Measurements from ENCODE around the gene BOLL. TPM values are rescaled to one million over a fixed set of nuclear protein-coding genes. Genes with fewer than 3 reads are reported as not detected.

The BOLL gene
- total RNA-seq, 1 experiment from 2014 or later = not detected

GRCh38 chr2:197777823-197778407 lies 7.2 kb downstream of the BOLL start:
- intact Hi-C loops (cut with micrococcal nuclease; ENCODE audit: unreplicated experiment) = loop anchor here (5.0 kb wide), 2 partner anchors 71 to 666 kb away; partner anchors contain the start of gene MARS2
- no TSS peak for BruUV-seq (replicated peaks)

DNA sequence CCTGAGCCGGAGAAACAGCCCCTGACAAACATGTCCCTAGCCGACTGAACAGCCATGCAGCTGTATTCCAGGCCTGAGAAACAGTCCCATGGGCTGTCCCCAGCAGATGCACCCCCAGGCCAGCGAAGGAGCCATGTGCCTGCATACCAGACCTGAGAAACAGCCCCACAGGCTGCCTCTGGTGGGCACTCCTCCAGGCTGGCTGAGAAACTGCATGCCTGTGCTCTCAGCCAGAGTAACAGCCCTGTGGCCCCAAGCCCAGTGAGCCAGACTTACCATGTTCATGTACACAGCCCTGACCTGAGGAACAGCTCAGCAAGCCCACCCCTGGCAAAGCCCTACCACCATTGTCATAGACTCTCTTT lies 24.8 kb downstream of the BOLL start:
- Histone ChIP-seq H3K4me3 (no peak overlapping the region), H2AFZ (no peak overlapping the region), H3K27me3 (ENCODE audit: insufficient read depth, low read depth) (no peaks in the 10 kb centered on the region), H3K27ac (no peak overlapping the region), H3K9me2 (ENCODE audit: insufficient read depth) (no peaks in the 10 kb centered on the region), H3F3A (ENCODE audit: insufficient read depth, low read depth) (no peaks in the 10 kb centered on the region), H3K4me1 (replicated peaks; ENCODE audit: insufficient read depth) (no peaks in the 10 kb centered on the region), H3K4me2 (no peak overlapping the region), H3K36me3 (ENCODE audit: low read depth) (no peaks in the 10 kb centered on the region), H3K79me2 (ENCODE audit: low read depth) (no peaks in the 10 kb centered on the region), H3K9me3 (ENCODE audit: insufficient read depth, low read depth) (no peaks in the 10 kb centered on the region), H4K20me1 (ENCODE audit: insufficient read depth) (no peaks in the 10 kb centered on the region)
- TF ChIP-seq, protein P1, sequence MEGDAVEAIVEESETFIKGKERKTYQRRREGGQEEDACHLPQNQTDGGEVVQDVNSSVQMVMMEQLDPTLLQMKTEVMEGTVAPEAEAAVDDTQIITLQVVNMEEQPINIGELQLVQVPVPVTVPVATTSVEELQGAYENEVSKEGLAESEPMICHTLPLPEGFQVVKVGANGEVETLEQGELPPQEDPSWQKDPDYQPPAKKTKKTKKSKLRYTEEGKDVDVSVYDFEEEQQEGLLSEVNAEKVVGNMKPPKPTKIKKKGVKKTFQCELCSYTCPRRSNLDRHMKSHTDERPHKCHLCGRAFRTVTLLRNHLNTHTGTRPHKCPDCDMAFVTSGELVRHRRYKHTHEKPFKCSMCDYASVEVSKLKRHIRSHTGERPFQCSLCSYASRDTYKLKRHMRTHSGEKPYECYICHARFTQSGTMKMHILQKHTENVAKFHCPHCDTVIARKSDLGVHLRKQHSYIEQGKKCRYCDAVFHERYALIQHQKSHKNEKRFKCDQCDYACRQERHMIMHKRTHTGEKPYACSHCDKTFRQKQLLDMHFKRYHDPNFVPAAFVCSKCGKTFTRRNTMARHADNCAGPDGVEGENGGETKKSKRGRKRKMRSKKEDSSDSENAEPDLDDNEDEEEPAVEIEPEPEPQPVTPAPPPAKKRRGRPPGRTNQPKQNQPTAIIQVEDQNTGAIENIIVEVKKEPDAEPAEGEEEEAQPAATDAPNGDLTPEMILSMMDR (conservative IDR thresholded peaks at IDR 0.05) = no peak
- no peak for TF ChIP-seq EZH2 (IDR thresholded peaks at IDR 0.05; ENCODE audit: low read depth)
- no TSS peak for BruUV-seq (replicated peaks)
- no peak for DNase-seq
- intact Hi-C loops (cut with micrococcal nuclease; ENCODE audit: unreplicated experiment) = no loop called here
- CTCF ChIA-PET = no interaction called here
- POLR2A ChIA-PET (ENCODE audit: unreplicated experiment) = no interaction called here

More at GRCh38 chr2:197777823-197778407, 7.2 kb downstream of the BOLL start:
- Histone ChIP-seq H3K4me2 (no peak overlapping the region), H3K27ac (no peak overlapping the region), H3K9me3 (ENCODE audit: insufficient read depth, low read depth) (no peaks in the 10 kb centered on the region), H3K79me2 (ENCODE audit: low read depth) (no peaks in the 10 kb centered on the region), H3K4me1 (replicated peaks; ENCODE audit: insufficient read depth) (no peaks in the 10 kb centered on the region), H3K27me3 (ENCODE audit: insufficient read depth, low read depth) (no peaks in the 10 kb centered on the region), H3F3A (ENCODE audit: insufficient read depth, low read depth) (no peaks in the 10 kb centered on the region), H2AFZ (no peak overlapping the region), H3K4me3 (no peak overlapping the region), H4K20me1 (ENCODE audit: insufficient read depth) (no peaks in the 10 kb centered on the region; the same call in 1 of the 2 replicates), H3K9me2 (ENCODE audit: insufficient read depth) (no peaks in the 10 kb centered on the region), H3K36me3 (ENCODE audit: low read depth) (no peaks in the 10 kb centered on the region)
- TF ChIP-seq, protein P1 (conservative IDR thresholded peaks at IDR 0.05) = peak; percentile 85
- TF ChIP-seq EZH2 (IDR thresholded peaks at IDR 0.05; ENCODE audit: low read depth) = no peak
- DNase-seq = no peak
- CTCF ChIA-PET = no interaction called here
- POLR2A ChIA-PET (ENCODE audit: unreplicated experiment) = no interaction called here

GRCh38 chr2:197759625-197760292 lies 25.4 kb downstream of the BOLL start:
- CTCF ChIA-PET = no interaction called here
- Histone ChIP-seq H3K4me1 (replicated peaks; ENCODE audit: insufficient read depth) (no peaks in the 10 kb centered on the region), H3K4me3 (no peak overlapping the region), H2AFZ (no peak overlapping the region), H3F3A (ENCODE audit: insufficient read depth, low read depth) (no peaks in the 10 kb centered on the region), H3K36me3 (ENCODE audit: low read depth) (no peaks in the 10 kb centered on the region), H3K9me3 (ENCODE audit: insufficient read depth, low read depth) (no peaks in the 10 kb centered on the region), H3K4me2 (no peak overlapping the region), H3K79me2 (ENCODE audit: low read depth) (no peaks in the 10 kb centered on the region), H3K9me2 (ENCODE audit: insufficient read depth) (no peaks in the 10 kb centered on the region), H3K27ac (no peak overlapping the region), H3K27me3 (ENCODE audit: insufficient read depth, low read depth) (no peaks in the 10 kb centered on the region), H4K20me1 (ENCODE audit: insufficient read depth) (no peaks in the 10 kb centered on the region)
- intact Hi-C loops (cut with micrococcal nuclease; ENCODE audit: unreplicated experiment) = no loop called here
- POLR2A ChIA-PET (ENCODE audit: unreplicated experiment) = no interaction called here
- no peak for DNase-seq
- no peak for TF ChIP-seq EZH2 (IDR thresholded peaks at IDR 0.05; ENCODE audit: low read depth)
- TF ChIP-seq, protein P1 (conservative IDR thresholded peaks at IDR 0.05) = no peak
- BruUV-seq (replicated peaks) = no TSS peak

All from PC-9 (cell line).